Prostate gland (tissue), 2 donors: ENCODE data around the gene SH3TC1.

Source experiments
- POLR2A ChIP-seq: fragments of 450-650 bp; IDR thresholded peaks from one replicate; pipeline ENCODE4 v1.6.1; 2016; ENCODE audit warnings: antibody characterized with exemption, mild to moderate bottlenecking
- POLR2AphosphoS5 ChIP-seq: sonication (generic); formaldehyde crosslinking; IDR thresholded peaks from one replicate; pipeline ENCODE4 v1.6.1; 2017; ENCODE audit warnings: antibody characterized with exemption
- TF ChIP-seq, protein P1 (sequence below), 4 experiments: fragments of 200-600 bp in 2 of 4; fragments of 450-650 bp in 2 of 4; sonication (generic) in 2 of 4; IDR thresholded peaks; 1 replicate in 3 of 4; 2 replicates in 1 of 4; pipeline ENCODE4 v1.5.1; 2016 to 2019; ENCODE audit warnings: antibody characterized with exemption in 4 of 4, mild to moderate bottlenecking in 2 of 4, moderate library complexity in 2 of 4

DNA sequence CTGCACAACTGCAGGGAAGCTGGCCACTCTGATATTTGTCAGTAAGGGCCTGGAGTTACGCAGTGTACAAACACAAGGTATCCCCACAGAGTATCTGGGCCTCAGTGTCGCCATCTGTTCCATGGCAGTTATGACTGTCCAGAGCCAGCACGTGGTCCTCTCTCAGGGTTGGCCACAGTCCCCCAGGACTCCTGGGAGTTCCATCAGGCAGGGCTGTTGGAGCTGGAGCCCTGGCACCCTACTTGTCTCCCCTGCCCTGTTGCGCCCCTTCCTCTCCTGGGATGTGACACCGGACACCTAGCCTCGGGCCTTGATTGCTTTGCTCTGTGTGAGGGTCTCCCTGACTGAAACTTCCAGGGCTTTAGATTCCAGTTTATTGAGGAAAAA, 78.9 kb downstream of the SH3TC1 start:
- TF ChIP-seq, protein P1, sequence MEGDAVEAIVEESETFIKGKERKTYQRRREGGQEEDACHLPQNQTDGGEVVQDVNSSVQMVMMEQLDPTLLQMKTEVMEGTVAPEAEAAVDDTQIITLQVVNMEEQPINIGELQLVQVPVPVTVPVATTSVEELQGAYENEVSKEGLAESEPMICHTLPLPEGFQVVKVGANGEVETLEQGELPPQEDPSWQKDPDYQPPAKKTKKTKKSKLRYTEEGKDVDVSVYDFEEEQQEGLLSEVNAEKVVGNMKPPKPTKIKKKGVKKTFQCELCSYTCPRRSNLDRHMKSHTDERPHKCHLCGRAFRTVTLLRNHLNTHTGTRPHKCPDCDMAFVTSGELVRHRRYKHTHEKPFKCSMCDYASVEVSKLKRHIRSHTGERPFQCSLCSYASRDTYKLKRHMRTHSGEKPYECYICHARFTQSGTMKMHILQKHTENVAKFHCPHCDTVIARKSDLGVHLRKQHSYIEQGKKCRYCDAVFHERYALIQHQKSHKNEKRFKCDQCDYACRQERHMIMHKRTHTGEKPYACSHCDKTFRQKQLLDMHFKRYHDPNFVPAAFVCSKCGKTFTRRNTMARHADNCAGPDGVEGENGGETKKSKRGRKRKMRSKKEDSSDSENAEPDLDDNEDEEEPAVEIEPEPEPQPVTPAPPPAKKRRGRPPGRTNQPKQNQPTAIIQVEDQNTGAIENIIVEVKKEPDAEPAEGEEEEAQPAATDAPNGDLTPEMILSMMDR (IDR thresholded peaks at IDR 0.05), result no peak
- TF ChIP-seq POLR2A (no peak), POLR2AphosphoS5 (no peak)
